HL-60 (cell line): ENCODE results near the gene PCID2.

Source experiments
- CTCF ChIP-seq: IDR thresholded peaks from one replicate; pipeline ENCODE4 v1.5.1; 2011; ENCODE audit warnings: low read length, control low read depth, inconsistent platforms; ENCODE audit not compliant: insufficient read depth
- GABPA ChIP-seq: IDR thresholded peaks from 2 replicates; pipeline ENCODE4 v1.6.1; 2012; ENCODE audit warnings: low read depth
- POLR2AphosphoS5 ChIP-seq: IDR thresholded peaks from 2 replicates; pipeline ENCODE4 v1.6.1; 2012; ENCODE audit warnings: low read depth
- REST ChIP-seq: IDR thresholded peaks from 2 replicates; pipeline ENCODE4 v1.6.1; 2012; ENCODE audit warnings: low read depth; ENCODE audit not compliant: insufficient replicate concordance
- SPI1 ChIP-seq: IDR thresholded peaks from 2 replicates; pipeline ENCODE4 v1.6.1; 2012; ENCODE audit warnings: low read depth, mild to moderate bottlenecking, borderline replicate concordance

DNA sequence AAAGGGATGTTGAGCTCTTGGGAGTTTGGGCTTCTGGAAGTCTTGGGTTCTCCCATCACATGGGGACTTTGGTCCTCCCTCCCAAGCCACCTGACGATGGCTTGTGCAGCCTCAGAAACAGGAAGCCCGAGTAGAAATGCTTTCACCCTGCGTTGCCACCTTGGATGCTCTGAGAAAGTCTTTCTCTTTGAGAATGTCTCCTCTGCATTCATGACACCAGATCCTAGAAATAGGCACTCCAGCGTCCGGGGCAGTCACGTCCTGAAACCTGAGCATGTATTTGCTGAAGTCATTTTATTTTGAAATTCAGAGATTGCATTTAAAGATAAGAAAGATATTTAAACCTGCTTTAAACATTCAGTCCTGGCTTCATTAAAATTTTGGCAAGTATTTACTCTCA, 35.4 kb upstream of the PCID2 start:
- TF ChIP-seq POLR2AphosphoS5 (no peak), CTCF (no peak), GABPA (no peak), REST (no peak), SPI1 (no peak)
